HFF-Myc (cell line): Measurements from ENCODE around the gene ABCG1.
"Not testable (repeated sequence)": the region's sequence is repeated elsewhere in the genome, so short reads cannot be mapped to it uniquely, and the experiment has no call there.

Experiments
- DNase-seq: peaks from one replicate; pipeline ENCODE4 v3.0.0-alpha.2; 2011; ENCODE audit warnings: low read depth; ENCODE audit errors: extremely low read depth
- H3K4me3 ChIP-seq: replicated peaks from 2 replicates; pipeline ENCODE4 v1.5.1; 2011; ENCODE audit warnings: low read depth, mild to moderate bottlenecking, control low read depth, low read length
- TF ChIP-seq, protein P1 (sequence below): IDR thresholded peaks from 2 replicates; pipeline ENCODE4 v1.5.1; 2012; ENCODE audit warnings: mild to moderate bottlenecking, low read depth, low read length, control low read depth; ENCODE audit errors: missing control alignments

The ABCG1 gene

DNA sequence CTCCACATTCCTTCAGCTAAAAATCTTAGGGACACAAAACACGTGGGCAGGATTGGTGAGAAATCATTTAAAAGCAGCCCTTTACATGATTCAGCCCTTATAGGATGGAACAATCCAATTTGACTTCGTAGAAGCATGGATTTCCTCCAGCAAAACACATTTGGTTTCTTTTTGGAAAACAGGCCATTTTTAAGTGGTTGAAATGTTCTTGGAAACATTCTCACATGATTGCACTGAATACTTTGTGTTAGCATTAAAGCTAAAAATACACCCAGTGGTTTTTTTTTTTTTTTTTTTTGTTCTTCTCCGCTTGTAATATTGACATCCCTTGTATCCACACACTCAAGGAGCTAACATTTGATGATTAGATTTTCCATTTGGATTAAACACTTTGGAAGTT is 42.1 kb upstream of the ABCG1 start:
- H3K4me3 ChIP-seq = no peak overlapping the region
- TF ChIP-seq, protein P1, sequence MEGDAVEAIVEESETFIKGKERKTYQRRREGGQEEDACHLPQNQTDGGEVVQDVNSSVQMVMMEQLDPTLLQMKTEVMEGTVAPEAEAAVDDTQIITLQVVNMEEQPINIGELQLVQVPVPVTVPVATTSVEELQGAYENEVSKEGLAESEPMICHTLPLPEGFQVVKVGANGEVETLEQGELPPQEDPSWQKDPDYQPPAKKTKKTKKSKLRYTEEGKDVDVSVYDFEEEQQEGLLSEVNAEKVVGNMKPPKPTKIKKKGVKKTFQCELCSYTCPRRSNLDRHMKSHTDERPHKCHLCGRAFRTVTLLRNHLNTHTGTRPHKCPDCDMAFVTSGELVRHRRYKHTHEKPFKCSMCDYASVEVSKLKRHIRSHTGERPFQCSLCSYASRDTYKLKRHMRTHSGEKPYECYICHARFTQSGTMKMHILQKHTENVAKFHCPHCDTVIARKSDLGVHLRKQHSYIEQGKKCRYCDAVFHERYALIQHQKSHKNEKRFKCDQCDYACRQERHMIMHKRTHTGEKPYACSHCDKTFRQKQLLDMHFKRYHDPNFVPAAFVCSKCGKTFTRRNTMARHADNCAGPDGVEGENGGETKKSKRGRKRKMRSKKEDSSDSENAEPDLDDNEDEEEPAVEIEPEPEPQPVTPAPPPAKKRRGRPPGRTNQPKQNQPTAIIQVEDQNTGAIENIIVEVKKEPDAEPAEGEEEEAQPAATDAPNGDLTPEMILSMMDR = no peak
- no peak for DNase-seq

DNA sequence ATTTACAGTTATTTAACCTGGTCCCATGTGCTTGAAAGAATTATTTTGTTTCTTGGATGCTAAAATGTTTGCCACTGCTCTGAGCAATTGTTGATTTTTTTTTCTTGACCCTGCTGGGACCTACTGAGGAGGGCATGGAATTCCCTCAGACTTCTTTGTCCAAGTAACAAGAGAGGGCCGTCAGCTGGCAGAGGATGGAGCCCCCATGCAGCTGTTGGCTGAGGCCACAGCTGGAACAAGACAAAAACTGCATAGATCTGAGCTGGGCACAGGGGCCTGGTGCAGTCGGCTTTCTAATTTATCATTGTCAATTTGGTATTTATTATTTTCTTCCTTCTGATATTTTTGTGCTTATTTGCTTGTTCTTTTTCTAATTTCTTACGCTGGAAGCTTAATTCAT is 39.6 kb upstream of the ABCG1 start:
- DNase-seq = no peak
- no peak overlapping the region for H3K4me3 ChIP-seq
- TF ChIP-seq, protein P1 = no peak

GRCh38 chr21:42180001-42180400 is 38.9 kb upstream of the ABCG1 start:
- not testable (repeated sequence) for H3K4me3 ChIP-seq, DNase-seq

- H3K4me3 ChIP-seq = no peak overlapping the region
- TF ChIP-seq, protein P1 = no peak
- no peak for DNase-seq
Observed at GRCh38 chr21:42182713-42183371, 36.1 kb upstream of the ABCG1 start.

- DNase-seq = no peak
- TF ChIP-seq, protein P1 = no peak
- no peak overlapping the region for H3K4me3 ChIP-seq
Observed at GRCh38 chr21:42183374-42184266, 35.3 kb upstream of the ABCG1 start.

GRCh38 chr21:42186591-42186990 is 32.3 kb upstream of the ABCG1 start:
- no peak overlapping the region for H3K4me3 ChIP-seq
- TF ChIP-seq, protein P1 = no peak
- no peak for DNase-seq

DNA sequence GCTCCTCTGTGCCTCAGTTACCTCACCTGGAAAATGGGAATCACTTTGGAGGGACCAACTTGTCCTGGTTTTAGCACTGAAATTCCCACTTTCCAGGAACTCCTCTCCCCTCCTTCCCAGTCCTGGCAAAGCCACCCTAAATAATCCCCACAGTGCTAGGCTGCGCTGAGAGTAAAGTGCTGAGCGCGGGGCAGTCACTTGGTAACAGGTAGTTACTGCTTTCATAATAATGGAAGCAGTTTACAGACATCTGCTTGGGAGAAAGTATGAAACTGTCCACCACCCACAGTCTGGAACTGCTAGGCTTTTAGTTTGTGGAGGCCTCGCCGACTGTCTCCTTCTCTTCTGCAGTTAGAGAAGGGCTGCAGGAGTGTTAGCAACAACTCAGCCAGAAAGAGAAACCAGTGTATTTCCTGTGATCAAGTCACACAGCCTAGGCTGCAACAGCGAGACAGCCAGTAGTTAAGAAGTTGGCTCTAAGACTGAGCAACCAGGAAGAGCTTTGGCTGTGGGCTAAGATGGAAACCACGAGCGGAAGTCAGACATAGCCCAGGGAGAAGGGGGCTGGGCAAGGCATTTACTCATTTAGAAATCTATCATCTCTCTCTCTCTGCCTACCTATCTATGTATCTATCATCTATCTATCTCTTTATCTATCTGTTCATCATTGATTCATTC is 30.8 kb upstream of the ABCG1 start:
- TF ChIP-seq, protein P1 = no peak
- no peak for DNase-seq
- no peak overlapping the region for H3K4me3 ChIP-seq
